Neural crest cell (in vitro differentiated cells): ENCODE measurements around the gene COL18A1. TPM values are rescaled to one million over a fixed set of nuclear protein-coding genes. Genes with fewer than 3 reads are reported as not detected.

ENCODE experiments used
- DNase-seq: peaks from one replicate; pipeline ENCODE4 v3.0.0; 2021; ENCODE audit warnings: low read depth, mixed read lengths, low spot score
- H3K27ac Mint-ChIP-seq: one replicate; pipeline ENCODE4 v1.8.0; 2021; ENCODE audit warnings: mild to moderate bottlenecking, mixed read lengths; ENCODE audit not compliant: unreplicated experiment
- H3K27me3 Mint-ChIP-seq: 2 replicates; pipeline ENCODE4 v1.8.0; 2021; ENCODE audit warnings: low read depth, mild to moderate bottlenecking, mixed read lengths
- H3K36me3 Mint-ChIP-seq: 2 replicates; pipeline ENCODE4 v1.8.0; 2021; ENCODE audit warnings: low read depth, mild to moderate bottlenecking, mixed read lengths
- H3K4me1 Mint-ChIP-seq: 2 replicates; pipeline ENCODE4 v1.8.0; 2021; ENCODE audit warnings: mixed read lengths
- H3K4me3 Mint-ChIP-seq: one replicate; pipeline ENCODE4 v1.8.0; 2021; ENCODE audit warnings: mild to moderate bottlenecking, mixed read lengths
- H3K9me3 Mint-ChIP-seq: 2 replicates; pipeline ENCODE4 v1.8.0; 2021; ENCODE audit warnings: mixed read lengths
- total RNA-seq: library from RNA; stranded (reverse); gene quantifications from 2 replicates; pipeline ENCODE4 v1.2.1, GENCODE V29; 2021
- TF ChIP-seq, protein P1 (sequence below): fragments of 200-600 bp; sonication (generic); conservative IDR thresholded peaks from 2 replicates; pipeline ENCODE4 v1.5.0; 2021; ENCODE audit warnings: antibody characterized with exemption, mild to moderate bottlenecking

The COL18A1 gene
- total RNA-seq, 1 donor from 2014 or later = 19.2 TPM

DNA sequence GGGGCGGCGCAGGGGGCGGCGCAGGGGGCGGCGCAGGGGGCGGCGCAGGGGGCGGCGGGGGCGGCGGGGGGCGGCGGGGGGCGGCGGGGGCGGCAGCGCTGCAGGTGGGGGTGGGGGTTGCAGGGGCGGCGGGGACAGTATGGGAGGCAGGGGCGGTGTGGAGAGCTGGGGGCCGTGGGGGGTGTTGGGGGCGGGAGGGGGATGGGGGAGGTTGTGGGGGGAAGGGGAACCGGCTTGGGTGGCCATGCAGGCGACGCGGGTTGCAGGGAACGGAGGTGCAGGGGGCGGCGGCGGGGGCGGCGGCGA, 150.2 kb downstream of the COL18A1 start:
- Mint-ChIP-seq H3K36me3 (no peaks in the 10 kb centered on the region), H3K27ac (no peak overlapping the region), H3K9me3 (no peaks in the 10 kb centered on the region), H3K4me3 (no peak overlapping the region), H3K4me1 (peaks cover 20% of the 10 kb centered on the region), H3K27me3 (no peaks in the 10 kb centered on the region)
- TF ChIP-seq, protein P1, sequence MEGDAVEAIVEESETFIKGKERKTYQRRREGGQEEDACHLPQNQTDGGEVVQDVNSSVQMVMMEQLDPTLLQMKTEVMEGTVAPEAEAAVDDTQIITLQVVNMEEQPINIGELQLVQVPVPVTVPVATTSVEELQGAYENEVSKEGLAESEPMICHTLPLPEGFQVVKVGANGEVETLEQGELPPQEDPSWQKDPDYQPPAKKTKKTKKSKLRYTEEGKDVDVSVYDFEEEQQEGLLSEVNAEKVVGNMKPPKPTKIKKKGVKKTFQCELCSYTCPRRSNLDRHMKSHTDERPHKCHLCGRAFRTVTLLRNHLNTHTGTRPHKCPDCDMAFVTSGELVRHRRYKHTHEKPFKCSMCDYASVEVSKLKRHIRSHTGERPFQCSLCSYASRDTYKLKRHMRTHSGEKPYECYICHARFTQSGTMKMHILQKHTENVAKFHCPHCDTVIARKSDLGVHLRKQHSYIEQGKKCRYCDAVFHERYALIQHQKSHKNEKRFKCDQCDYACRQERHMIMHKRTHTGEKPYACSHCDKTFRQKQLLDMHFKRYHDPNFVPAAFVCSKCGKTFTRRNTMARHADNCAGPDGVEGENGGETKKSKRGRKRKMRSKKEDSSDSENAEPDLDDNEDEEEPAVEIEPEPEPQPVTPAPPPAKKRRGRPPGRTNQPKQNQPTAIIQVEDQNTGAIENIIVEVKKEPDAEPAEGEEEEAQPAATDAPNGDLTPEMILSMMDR = no peak
- no peak for DNase-seq

DNA sequence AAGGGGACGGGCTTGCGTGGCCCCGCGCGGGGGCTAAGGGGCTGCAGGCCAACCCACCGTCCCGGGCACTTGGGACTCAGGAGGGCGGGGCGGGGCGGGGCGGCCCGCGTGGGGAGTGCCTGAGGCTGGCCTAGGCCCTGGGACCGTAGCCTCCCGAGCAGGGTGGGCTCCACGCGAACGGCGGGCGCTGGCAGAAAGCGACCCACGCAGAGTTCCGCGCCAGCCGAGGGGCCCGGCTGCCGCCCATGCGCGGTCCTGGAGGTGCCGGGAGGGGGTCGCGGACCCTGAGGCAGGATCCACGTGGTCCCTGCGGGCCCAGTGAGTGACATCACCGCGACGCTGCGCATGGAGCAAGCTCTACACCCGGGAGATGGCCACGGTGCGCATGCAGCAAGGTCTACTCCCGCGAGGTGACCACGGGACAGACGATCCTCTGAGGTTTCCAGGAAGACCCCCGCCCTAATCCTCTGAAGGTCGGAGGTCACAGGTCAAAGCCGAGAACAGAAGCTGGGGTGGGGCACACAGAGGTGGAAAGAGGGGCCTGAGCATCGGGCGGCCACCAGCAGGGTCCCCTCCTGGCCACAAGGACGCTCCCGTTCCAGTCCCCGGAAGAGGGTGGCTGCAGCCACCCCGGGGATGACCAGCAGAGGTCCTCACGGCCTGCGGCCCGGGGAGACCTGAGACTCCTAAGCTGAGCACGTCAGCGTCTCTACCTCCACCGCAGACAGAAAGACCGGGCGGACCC, 150.8 kb downstream of the COL18A1 start:
- Mint-ChIP-seq H3K27me3 (no peaks in the 10 kb centered on the region), H3K4me1 (peaks cover 15% of the 10 kb centered on the region), H3K27ac (peak overlapping the region; percentile 81), H3K36me3 (no peaks in the 10 kb centered on the region), H3K9me3 (no peaks in the 10 kb centered on the region), H3K4me3 (peak overlapping the region; percentile 74)
- peak; percentile 71 for DNase-seq
- TF ChIP-seq, protein P1 = peak; percentile 78

DNA sequence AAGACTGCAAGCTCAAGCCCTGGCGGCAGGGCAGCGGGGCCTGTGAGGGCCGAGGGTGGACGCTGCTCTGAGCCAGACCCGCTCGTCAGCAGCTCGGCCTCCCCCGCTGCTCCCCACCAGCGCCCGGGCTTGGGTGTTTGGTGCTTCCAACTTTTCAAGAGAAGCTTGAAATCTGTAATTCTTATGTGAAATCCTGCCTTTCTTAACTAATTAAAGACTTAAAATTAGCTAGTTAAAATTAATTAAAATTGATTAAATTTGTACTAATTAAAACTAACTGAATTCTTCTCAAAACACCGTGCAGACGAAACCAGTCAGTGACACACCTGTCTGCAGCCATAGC, 151.3 kb downstream of the COL18A1 start:
- no peak for DNase-seq
- H3K36me3 Mint-ChIP-seq = no peaks in the 10 kb centered on the region
- no peaks in the 10 kb centered on the region for H3K9me3 Mint-ChIP-seq
- H3K4me1 Mint-ChIP-seq = peaks cover 12% of the 10 kb centered on the region
- H3K27me3 Mint-ChIP-seq = no peaks in the 10 kb centered on the region
- no peak overlapping the region for H3K4me3 Mint-ChIP-seq
- TF ChIP-seq, protein P1 = no peak
- no peak overlapping the region for H3K27ac Mint-ChIP-seq

DNA sequence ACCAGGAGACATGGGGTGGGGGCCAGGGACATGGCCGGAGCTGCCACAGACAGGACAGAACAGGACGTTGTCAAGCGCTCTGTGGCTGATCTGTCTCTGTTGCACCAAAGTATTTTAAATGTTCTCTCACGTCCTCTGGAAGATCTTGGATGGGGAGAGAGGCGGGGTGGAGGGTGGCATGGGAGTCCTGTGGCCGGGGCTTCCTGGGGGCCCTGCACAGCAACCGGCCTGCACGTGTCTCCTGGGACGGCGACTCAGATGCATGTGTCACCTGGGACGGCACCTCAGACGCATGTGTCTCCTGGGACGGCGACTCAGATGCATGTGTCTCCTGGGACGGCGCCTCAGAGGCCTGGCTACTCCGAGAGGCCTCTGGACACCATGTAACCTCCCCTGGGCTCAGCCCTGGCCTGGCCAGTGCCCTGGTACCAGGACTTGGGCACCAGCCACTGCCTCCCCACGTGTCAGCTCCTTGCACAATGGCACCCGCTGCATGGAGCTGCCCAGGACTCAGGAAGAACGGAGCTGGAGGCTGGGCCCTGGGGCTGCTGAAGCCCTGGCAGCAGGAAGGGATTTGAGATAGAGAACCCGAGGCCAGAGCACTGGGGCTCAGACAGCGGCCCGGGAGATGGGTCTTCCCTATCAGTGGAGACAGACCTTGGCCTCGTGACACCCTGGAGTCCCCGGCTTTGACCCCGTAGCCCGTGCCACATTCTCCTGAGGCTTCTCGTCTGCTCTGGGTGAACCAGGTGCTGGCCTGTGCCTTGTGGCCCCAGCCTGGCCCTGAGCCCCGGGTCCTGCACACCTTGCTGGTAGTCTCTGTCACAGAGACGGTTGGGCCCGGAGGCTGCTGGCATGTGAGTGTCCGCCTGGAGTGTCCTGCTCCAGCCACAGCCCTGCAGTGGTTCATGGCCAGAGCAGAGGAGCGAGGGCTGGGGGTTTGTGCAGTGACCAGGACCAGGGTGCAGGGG, 152.0 kb downstream of the COL18A1 start:
- TF ChIP-seq, protein P1 = no peak
- no peak overlapping the region for H3K27ac Mint-ChIP-seq
- H3K9me3 Mint-ChIP-seq = no peaks in the 10 kb centered on the region
- H3K4me1 Mint-ChIP-seq = peaks cover 6% of the 10 kb centered on the region
- no peaks in the 10 kb centered on the region for H3K36me3 Mint-ChIP-seq
- H3K4me3 Mint-ChIP-seq = no peak overlapping the region
- DNase-seq = no peak
- no peaks in the 10 kb centered on the region for H3K27me3 Mint-ChIP-seq

DNA sequence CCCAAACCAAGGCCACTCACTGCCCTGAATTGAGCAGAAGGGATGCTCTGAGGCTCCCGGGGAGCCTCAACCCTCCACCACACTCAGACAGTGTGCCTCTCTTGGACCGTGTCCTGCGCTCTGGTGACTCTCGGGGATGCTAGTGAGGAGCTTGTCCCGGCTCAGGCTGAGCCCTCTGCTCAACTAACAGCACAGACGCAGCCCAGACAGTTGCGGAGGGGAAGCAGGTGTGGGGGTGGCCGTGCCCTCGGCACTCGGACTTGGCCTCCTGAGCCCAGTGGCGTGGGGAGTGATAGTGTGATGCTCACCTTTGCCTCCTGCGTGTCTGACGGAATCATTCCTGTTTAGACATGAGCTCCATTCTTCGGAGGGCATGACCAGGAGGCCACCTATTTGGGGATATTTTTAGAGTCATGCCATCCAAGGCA, 152.7 kb downstream of the COL18A1 start:
- no peak for DNase-seq
- Mint-ChIP-seq H3K9me3 (no peaks in the 10 kb centered on the region), H3K4me1 (peaks cover 6% of the 10 kb centered on the region), H3K27ac (no peak overlapping the region), H3K36me3 (no peaks in the 10 kb centered on the region), H3K4me3 (no peak overlapping the region), H3K27me3 (peaks cover 6% of the 10 kb centered on the region)
- TF ChIP-seq, protein P1 = no peak
